ENCODE data around the gene POU2F1.

DNA sequence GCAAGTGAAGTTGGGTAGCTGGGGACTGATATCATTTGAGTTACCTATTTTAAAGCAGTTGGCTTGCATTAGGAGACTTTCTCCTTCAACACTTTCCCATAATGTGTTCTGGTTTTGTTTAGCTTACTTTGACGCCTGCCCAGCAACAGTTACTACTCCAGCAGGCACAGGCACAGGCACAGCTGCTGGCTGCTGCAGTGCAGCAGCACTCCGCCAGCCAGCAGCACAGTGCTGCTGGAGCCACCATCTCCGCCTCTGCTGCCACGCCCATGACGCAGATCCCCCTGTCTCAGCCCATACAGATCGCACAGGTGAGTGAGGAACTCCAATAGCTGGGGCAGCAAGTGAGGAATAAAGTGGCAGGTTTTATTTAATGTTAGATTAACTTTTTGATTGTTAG, 153.3 kb downstream of the POU2F1 start:
- TF ChIP-seq, protein P1, sequence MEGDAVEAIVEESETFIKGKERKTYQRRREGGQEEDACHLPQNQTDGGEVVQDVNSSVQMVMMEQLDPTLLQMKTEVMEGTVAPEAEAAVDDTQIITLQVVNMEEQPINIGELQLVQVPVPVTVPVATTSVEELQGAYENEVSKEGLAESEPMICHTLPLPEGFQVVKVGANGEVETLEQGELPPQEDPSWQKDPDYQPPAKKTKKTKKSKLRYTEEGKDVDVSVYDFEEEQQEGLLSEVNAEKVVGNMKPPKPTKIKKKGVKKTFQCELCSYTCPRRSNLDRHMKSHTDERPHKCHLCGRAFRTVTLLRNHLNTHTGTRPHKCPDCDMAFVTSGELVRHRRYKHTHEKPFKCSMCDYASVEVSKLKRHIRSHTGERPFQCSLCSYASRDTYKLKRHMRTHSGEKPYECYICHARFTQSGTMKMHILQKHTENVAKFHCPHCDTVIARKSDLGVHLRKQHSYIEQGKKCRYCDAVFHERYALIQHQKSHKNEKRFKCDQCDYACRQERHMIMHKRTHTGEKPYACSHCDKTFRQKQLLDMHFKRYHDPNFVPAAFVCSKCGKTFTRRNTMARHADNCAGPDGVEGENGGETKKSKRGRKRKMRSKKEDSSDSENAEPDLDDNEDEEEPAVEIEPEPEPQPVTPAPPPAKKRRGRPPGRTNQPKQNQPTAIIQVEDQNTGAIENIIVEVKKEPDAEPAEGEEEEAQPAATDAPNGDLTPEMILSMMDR (IDR thresholded peaks at IDR 0.05): no peak
- TF ChIP-seq EZH2 (IDR thresholded peaks at IDR 0.05; ENCODE audit: borderline replicate concordance, insufficient read depth, low read depth, low read length, poor library complexity, severe bottlenecking): no peak
